SIG-M5 treated with dmso at 0.1 percent for 504 hours (cell line): ENCODE data around the gene SPATA20.

Source experiments
- DNase-seq: peaks from one replicate; lab custom pipeline; 2025; ENCODE audit not compliant: unreplicated experiment; lab: John Stamatoyannopoulos, UW

Gene SPATA20

DNA sequence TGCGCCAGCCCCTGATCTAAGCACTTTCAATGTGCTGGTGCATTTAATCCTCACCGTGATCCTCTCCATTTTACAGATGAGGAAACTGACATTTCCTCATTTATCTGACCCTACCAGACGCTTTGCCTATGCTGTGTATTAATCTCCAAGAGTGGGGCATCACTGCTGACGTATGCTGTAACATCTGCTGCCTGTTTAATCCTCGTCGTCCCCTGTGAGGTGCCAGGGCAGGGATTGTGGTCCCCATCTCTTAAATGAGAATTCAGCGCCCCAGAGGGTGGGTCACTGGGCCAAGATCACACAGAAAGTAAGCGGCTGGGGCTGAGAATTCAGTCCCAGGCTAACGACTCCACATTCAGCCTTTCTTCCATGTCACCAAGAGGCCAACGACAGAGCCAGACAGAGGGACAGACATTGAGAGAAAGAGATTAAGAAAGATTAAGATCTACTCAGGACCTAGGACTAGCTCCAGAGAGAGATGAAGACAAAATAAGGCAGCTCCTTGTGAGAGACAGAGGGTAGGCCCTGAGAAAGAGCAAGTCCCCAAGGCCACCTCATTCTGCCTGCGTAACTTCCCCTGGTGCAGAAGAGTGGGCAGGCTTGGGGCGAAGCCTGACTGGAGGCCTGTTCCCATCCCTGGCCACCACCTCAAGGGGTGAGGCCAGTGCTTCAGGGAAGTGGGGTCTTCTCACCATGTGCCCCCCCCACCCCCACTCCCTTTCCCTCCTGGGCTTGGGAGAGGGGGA lies 27.1 kb downstream of the SPATA20 start:
- no peak for DNase-seq

DNA sequence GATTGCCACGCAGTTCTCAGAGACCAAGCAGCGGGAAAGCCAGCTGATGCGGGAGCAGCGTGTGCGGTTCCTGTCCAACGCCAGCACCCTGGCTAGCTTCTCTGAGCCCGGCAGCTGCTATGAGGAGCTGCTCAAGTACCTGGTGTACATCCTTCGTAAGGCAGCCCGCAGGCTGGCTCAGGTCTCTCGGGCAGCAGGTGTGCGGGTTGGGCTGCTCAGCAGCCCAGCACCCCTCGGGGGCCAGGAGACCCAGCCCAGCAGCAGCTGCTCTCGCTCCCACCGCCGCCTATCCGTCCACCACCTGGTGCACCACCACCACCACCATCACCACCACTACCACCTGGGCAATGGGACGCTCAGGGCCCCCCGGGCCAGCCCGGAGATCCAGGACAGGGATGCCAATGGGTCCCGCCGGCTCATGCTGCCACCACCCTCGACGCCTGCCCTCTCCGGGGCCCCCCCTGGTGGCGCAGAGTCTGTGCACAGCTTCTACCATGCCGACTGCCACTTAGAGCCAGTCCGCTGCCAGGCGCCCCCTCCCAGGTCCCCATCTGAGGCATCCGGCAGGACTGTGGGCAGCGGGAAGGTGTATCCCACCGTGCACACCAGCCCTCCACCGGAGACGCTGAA lies 28.7 kb downstream of the SPATA20 start:
- no peak for DNase-seq

- no peak for DNase-seq
Measured at GRCh38 chr17:50576864-50577263, 29.9 kb downstream of the SPATA20 start.

- no peak for DNase-seq
Measured at GRCh38 chr17:50577451-50577954, 30.5 kb downstream of the SPATA20 start.

GRCh38 chr17:50578173-50578572 lies 31.2 kb downstream of the SPATA20 start:
- no peak for DNase-seq

GRCh38 chr17:50579399-50579798 lies 32.4 kb downstream of the SPATA20 start:
- no peak for DNase-seq

DNA sequence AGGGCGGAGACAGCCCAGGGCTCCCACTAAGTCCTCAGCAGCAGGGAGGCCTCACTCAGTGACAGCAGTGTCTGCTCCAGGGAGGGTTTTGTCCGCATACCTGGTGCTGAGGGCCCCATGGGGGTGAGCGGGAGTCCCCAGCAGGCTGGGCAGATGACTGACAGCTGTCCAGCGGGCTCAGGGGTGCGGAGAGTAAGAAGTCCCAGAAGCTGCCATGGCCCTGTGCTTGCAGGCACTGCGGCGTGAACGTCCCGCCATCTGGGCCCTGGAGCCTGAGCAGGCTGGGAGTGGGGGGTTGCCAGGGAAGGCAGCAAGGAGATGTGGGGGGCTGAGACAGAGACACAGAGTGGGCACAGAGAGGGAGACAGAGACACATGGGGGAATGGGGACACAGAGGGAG lies 33.7 kb downstream of the SPATA20 start:
- no peak for DNase-seq

DNA sequence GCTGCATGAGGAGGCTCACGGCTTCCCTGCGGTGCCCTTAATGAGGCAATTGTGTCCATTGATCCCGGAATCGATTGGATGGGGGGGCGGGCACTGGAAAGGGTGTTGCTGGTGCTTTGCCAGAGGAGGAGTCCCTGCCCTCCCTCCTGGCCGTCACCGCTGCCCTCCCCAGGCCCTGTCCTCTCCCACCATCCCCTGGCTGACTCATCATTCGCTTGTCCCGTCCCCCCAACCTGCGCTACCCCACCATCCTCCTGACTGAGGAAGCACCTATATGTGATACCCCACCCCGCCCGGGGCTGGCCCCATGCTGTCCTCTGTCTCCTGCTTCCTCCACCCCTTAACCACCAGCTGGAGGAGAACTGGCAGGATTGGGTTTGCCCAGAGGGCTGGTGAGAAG lies 34.3 kb downstream of the SPATA20 start:
- DNase-seq, result no peak

DNA sequence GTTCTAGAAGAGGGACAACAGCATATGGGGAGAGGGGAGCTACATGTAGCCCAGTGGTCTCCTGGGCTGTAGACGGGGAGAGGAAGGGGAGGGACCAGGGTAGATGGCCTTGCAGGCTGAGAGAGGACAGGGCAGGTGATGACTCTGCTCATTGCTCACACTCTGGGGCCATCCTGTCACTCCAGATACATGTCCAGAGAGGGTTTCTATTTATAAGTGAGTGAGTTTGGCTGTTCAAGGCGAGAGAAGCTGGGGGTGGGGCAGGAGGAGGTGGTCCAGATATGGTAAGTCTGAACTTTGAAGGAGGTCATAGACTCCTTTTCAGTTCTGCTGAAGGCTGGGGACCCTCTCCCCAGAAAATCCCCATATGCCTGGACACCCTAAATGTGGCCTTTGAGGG lies 35.8 kb downstream of the SPATA20 start:
- DNase-seq, result no peak

- DNase-seq, result no peak
Measured at GRCh38 chr17:50583641-50584040, 36.7 kb downstream of the SPATA20 start.

DNA sequence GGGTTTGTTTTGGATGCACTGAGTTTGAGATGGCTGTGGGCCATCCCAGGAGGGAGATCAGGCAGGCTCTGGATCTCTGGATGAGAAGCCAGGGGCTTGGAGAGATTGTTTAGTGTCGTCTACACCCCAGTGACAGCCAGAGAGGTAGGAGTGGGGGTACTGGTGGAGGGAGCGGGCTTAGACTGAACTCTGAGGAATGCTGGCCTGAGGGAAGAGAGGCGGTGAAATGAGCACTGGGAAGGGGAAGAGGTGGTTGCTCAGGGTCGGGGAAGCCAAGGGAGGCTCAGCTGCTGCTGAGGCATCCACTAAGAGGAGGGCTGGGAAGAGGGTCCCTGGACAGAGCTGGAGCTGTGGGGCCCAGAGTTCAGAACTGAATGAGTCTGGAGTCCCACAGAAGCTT lies 37.1 kb downstream of the SPATA20 start:
- no peak for DNase-seq

DNA sequence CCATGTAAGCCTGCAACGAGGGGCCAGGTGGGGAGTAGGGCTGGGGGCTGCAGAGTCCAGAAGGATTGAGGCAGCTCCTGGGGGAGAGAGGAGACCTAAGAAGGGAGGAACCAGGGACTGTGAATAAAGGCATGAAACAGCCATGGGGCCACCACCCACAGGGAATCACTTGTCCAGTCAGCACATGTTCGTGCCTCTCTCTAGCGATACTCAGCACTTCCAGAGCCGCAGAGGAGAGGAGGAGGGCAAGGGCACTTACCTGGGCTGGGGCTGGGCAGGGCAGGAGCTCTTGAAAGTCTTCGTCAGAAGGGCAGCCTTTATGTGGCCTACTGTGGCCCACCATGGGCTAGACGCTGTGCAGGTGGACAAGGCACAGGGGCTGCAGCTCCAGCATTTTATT lies 37.8 kb downstream of the SPATA20 start:
- DNase-seq, result no peak

DNA sequence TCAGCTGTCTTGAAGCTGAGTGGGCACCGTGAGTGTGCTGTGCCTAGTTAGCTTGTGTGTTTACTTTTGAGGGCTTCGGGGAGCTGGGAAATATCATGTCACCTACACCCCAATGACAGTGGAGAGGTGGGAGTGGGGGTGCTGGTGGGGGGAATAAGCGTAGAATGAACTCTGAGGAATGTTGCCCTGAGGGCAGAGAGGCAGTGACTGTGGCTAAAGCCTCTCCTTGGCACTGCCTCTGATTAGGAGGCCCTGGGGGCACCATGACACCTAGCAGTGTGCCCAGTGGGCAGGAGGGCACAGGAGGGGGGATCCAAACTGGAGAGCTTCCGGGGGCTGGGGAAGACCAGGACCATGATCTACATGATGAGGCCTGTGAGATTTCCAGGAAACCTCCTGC lies 38.4 kb downstream of the SPATA20 start:
- DNase-seq, result no peak

- DNase-seq, result no peak
Measured at GRCh38 chr17:50585891-50586290, 38.9 kb downstream of the SPATA20 start.

GRCh38 chr17:50586421-50587247 lies 39.7 kb downstream of the SPATA20 start:
- DNase-seq, result no peak

DNA sequence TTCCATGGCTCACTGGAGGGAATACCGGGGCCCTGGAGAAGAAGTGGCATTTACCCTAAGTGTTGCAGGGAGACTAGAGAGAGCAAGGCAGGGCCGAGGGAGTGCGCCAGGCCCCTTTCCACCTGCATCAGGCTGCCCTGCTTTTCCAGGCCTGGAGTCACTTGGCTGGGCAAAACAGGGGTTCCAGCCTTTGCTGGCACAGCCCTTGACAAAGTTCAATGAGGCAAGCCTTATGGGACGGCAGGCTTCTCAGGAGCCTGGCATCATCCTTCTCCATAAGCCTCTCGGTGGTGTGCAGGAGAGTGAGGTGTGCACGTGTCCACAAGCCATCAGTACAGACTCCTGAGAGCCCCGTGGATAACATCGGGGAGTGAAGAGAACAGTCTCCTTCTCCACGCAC lies 40.6 kb downstream of the SPATA20 start:
- DNase-seq, result no peak

GRCh38 chr17:50588391-50589049 lies 41.5 kb downstream of the SPATA20 start:
- no peak for DNase-seq

- no peak for DNase-seq
Measured at GRCh38 chr17:50589095-50589705, 42.2 kb downstream of the SPATA20 start.

DNA sequence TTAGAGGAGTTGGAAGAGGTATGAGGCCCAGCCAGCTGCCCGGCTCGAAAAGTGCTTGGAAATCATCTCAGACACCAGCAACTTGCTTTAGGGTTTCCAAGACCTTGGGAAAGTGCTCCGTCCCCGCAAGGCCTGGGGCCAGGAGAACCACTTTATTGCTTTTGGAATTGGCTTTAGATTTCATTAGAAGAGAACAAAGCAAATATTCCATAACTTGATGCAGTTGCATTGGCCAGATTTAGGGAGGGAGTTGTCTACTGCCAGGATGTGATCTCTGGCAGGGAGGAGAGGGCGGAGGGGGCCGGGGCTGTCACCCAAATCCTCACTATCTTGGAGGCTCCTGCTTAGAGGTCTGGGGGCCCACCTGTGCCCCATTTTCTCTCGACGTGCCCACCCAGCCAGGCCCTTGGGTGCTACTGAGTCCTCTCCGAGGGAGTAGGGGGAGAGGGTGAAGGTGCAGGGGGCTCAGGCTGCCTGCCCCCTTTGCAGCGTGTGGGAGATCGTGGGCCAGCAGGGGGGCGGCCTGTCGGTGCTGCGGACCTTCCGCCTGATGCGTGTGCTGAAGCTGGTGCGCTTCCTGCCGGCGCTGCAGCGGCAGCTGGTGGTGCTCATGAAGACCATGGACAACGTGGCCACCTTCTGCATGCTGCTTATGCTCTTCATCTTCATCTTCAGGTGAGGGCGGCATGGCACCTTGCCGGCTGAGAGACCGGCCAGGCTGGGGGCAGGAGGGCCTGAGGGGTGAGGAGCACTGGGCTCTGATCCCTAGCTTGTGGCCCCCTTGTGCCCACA lies 44.2 kb downstream of the SPATA20 start:
- no peak for DNase-seq

DNA sequence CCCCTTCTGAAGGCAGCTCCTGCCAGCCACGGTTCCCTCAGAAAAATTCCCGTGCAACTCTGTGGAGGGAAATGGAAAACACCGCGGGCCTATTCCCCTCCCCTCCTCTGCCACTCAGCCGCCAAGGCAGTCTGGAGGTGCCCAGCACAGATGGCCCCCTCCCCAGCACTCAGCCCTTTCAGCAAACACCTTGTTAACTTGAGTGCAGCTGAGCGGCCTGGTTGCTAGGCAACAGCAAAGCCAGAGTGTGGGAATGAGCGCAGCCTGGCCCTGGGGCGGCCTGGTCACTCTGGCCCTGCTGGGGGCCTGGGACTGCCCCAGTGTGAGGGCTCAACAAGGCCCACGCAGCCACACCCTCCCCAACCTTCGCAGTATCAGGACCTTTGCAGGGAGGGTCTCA lies 46.3 kb downstream of the SPATA20 start:
- no peak for DNase-seq
